GM12865 (cell line): ENCODE measurements around the gene ARL9.

Experiments used
- DNase-seq: peaks from one replicate; pipeline ENCODE4 v3.0.0; 2010; ENCODE audit warnings: low read depth
- H3K4me3 ChIP-seq: 2 replicates; pipeline ENCODE4 v1.5.1; 2011; ENCODE audit warnings: mild to moderate bottlenecking, low read depth, low read length, control low read depth
- TF ChIP-seq, protein P1 (sequence below): IDR thresholded peaks from 2 replicates; pipeline ENCODE4 v1.5.1; 2011; ENCODE audit warnings: low read length, control low read depth, low read depth, inconsistent platforms; ENCODE audit not compliant: insufficient read depth; ENCODE audit errors: missing control alignments

ARL9 gene

DNA sequence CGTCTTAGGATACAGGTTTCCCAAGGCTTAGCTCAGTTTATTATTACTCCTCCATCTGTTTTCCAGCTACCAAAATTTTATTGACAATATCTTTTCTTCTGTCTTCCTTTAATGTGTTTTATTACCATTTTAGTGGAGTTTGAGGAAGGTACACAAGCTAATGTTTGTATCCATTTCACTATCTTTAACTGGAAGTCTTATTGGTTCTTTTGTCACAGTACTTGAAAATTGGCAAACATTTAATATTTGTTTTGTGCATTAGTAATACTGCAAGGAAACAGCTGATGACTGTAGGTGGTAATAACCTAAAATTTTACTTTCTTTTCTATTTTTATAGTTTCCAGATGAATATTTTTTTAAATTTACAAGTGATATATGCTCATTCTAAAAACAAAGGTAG lies 9.3 kb upstream of the ARL9 start:
- DNase-seq: no peak
- no peak overlapping the region for H3K4me3 ChIP-seq
- TF ChIP-seq, protein P1, sequence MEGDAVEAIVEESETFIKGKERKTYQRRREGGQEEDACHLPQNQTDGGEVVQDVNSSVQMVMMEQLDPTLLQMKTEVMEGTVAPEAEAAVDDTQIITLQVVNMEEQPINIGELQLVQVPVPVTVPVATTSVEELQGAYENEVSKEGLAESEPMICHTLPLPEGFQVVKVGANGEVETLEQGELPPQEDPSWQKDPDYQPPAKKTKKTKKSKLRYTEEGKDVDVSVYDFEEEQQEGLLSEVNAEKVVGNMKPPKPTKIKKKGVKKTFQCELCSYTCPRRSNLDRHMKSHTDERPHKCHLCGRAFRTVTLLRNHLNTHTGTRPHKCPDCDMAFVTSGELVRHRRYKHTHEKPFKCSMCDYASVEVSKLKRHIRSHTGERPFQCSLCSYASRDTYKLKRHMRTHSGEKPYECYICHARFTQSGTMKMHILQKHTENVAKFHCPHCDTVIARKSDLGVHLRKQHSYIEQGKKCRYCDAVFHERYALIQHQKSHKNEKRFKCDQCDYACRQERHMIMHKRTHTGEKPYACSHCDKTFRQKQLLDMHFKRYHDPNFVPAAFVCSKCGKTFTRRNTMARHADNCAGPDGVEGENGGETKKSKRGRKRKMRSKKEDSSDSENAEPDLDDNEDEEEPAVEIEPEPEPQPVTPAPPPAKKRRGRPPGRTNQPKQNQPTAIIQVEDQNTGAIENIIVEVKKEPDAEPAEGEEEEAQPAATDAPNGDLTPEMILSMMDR: no peak

DNA sequence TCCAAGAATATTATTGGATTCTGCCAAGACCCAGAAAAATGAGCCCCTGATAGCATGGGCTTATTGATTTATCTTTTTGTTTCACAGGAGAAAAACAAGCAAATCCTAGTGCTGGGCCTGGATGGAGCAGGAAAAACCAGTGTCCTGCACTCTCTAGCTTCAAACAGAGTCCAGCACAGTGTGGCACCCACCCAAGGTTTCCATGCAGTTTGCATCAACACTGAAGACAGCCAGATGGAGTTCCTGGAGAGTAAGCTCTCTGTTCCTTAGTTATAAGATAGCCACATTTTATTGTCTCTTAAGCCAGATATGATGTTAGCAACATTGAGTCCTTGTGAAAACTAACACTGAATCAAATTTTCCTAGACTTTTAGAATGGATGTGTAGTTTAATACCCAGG lies 5.5 kb downstream of the ARL9 start:
- no peak for DNase-seq
- TF ChIP-seq, protein P1: no peak

DNA sequence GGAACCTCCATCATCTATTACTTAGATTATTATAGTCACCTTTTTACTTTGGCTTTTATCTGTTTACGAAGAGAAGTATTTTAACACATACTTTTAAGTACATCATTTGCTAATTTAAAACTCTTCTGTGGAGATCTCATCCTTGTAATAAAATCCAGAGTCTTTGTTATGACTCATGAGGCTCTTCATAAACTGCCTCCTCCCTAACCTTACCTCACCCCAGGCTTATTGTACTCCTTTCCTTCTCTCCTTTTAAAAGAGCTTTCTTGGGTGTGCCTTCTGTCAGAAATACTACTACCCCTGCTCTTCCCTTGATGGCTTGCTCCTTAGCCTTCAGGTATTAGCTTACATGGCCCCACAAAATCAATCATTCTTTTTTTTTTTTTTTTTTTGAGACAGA lies 6.6 kb downstream of the ARL9 start:
- DNase-seq: no peak
- no peak overlapping the region for H3K4me3 ChIP-seq
- TF ChIP-seq, protein P1: no peak

More for the DNA sequence above, 5.5 kb downstream of the ARL9 start:
- no peak overlapping the region for H3K4me3 ChIP-seq

DNA sequence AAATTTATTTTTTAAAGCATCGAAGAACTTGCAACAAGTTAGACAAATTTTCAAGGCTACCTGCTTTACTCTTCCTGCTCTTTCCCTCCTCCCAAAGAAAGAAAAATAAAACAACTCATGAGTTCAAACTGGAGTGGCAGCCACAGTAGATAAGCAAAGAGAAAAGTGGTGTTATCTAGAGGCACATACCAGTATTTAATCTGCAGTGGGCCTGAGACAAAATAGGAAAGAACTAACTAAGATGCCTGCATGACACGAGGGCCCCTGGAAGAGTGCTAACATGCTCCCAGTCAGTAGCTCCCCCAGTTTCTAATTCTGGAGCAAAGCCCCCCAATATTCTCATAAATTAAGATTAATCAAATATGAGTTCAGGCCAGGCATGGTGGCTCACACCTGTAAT lies 7.9 kb downstream of the ARL9 start:
- DNase-seq: no peak
- TF ChIP-seq, protein P1: no peak
- H3K4me3 ChIP-seq: no peak overlapping the region

DNA sequence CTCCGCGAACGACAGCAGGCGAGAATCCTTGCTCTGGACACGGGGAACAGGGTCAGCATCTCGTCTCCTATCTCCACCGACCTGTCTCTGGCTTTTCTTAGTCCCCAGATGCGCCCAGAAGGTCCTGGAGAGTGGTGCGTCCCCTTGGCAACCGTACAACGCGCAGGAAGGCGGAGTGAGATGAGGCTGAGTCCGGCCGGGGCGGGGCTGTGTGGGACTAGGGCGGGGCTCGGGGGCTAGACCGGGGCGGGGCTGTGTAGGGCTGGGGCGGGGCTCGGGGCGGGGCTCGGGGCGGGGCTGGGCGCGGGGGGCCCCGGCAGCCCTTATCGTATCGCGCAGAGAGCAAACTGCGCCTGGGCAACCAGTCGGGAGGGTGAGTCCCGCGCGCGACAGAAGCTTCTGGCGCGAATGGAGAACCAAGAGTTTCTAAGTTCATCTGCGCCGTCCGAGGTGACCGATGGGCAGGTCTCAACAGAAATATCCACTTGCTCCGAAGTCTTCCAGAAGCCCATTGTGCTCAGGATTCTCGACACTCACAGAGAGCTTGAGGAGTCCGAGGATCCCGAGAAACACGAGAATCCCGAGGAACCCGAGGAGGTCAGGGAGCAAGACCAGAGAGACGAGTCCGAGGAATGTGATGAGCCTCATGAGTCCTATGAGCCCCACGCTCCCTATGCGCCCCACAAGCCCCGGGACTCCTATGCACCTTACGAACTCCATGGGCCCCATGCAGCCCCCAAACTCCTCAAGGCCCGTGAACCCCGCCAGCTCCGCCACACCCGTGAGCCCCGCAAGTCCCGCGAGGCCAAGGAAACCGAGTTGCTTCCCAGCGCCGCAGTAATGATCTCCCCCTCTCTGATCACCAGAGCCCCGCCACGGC lies 24.9 kb downstream of the ARL9 start:
- TF ChIP-seq, protein P1: no peak
- peak; percentile 80 for DNase-seq

DNA sequence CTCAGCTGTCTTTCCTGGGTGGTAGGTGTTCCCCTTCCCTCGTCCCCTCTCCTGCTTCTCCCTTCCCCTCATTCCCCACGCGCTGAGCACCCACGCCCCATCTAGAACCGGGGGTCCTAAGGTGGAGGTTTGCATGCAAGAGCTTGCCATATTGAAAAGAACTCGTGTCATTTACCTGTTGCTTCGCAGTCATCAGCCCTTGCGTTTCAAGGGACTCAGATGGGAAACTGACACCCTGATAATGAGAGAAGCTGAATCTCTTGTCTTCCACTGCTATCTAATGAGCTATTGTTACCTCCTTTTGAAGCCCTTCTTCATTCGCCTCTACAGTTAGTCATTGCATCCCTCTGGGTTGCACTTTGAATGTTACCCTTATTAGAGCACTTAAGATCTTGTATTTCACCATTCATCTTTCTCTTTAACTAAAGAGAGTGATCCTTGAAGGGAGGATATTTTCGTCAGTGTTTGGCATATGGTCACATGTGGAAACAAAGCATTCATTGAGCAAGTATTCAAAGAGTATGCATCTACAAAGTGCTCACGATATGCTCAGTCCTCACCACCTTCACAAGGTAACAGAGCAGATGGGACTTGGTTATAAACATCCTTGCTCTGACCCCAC lies 25.7 kb downstream of the ARL9 start:
- TF ChIP-seq, protein P1: no peak
- no peak for DNase-seq
- H3K4me3 ChIP-seq: no peak overlapping the region

More for the DNA sequence above, 24.9 kb downstream of the ARL9 start:
- H3K4me3 ChIP-seq: peak overlapping the region; percentile 51

DNA sequence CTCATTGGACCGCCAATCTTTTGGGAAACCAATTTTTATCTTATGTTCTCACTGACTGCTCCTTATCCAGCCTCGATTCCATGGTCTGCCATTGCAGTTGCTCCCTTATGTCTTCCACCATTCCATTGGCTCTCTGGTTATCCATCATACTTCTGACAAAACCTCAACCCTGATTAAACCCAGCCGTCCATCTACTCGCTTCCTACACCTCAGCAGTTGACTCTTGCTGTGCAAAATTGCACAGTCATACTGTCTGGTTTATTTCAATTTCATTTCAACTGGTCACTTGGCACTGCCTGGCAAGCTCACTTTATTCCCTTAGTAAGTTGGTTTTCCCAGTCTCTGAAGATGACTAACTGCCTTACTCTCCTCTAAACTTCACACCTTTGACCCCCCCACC lies 26.2 kb downstream of the ARL9 start:
- no peak for DNase-seq
- H3K4me3 ChIP-seq: no peak overlapping the region
- TF ChIP-seq, protein P1: no peak
